Gastrocnemius medialis (tissue), 4 donors: ENCODE data around the gene CASK. TPM values are rescaled to one million over a fixed set of nuclear protein-coding genes. Genes with fewer than 3 reads are reported as not detected.

Source experiments
- ATAC-seq, 2 donors: fragments of 150-250 bp; one replicate each; pipeline ENCODE4 v1.9.1; 2016
- DNase-seq, 2 donors: peaks; one replicate each; pipeline ENCODE4 v3.0.0-alpha.2; 2019
- H3K27ac ChIP-seq, 4 donors: fragments of 200-600 bp; sonication (generic); 1 replicate in 1 of 4; 2 replicates in 3 of 4; pipeline ENCODE4 v1.5.1; 2016 to 2018; ENCODE audit warnings: mild to moderate bottlenecking in 2 of 4, moderate library complexity in 1 of 4
- H3K27me3 ChIP-seq, 3 donors: fragments of 200-600 bp; sonication (generic) in 2 of 3; 1 replicate in 1 of 3; 2 replicates in 2 of 3; pipeline versions ENCODE4 v1.5.1 to v1.6.0; 2016 to 2019; ENCODE audit warnings: mild to moderate bottlenecking in 1 of 3, moderate library complexity in 1 of 3
- H3K36me3 ChIP-seq, 2 donors: fragments of 200-600 bp; sonication (generic) in 1 of 2; one replicate each; pipeline ENCODE4 v1.5.1; 2017 to 2018
- H3K4me1 ChIP-seq, 2 donors: fragments of 200-600 bp; sonication (generic) in 1 of 2; one replicate each; pipeline ENCODE4 v1.5.1; 2016 to 2017; ENCODE audit warnings: mild to moderate bottlenecking in 2 of 2
- H3K4me3 ChIP-seq, 4 donors: fragments of 200-600 bp; sonication (generic) in 3 of 4; 1 replicate in 1 of 4; 2 replicates in 3 of 4; pipeline ENCODE4 v1.5.1; 2016 to 2019; ENCODE audit warnings: mild to moderate bottlenecking in 2 of 4
- H3K9me3 ChIP-seq, 3 donors: fragments of 200-600 bp; sonication (generic) in 2 of 3; 1 replicate in 1 of 3; 2 replicates in 2 of 3; pipeline ENCODE4 v1.5.1; 2016 to 2019
- CTCF ChIP-seq, 5 experiments: fragments of 450-650 bp in 3 of 5; fragments of 200-600 bp in 2 of 5; sonication (generic) in 2 of 5; IDR thresholded peaks in 4 of 5; conservative IDR thresholded peaks in 1 of 5; 1 replicate in 4 of 5; 2 replicates in 1 of 5; pipeline ENCODE4 v1.5.1; 2016 to 2019; ENCODE audit warnings: antibody characterized with exemption in 5 of 5, mild to moderate bottlenecking in 3 of 5, moderate library complexity in 3 of 5
- POLR2A ChIP-seq, 2 donors: fragments of 450-650 bp; IDR thresholded peaks; one replicate each; pipeline ENCODE4 v1.6.1; 2017; ENCODE audit warnings: antibody characterized with exemption in 2 of 2, mild to moderate bottlenecking in 2 of 2, moderate library complexity in 2 of 2
- in situ Hi-C, 4 donors: fragments of 200-750 bp; cut with MboI; loops; one replicate each; pipeline versions ENCODE4 v1.15.0 to v1.8.0; 2017; ENCODE audit warnings: low sequenced_read_pairs in 4 of 4
- intact Hi-C: fragments of 100-400 bp; cut with DNase I; formaldehyde crosslinking; loops from one replicate; pipeline ENCODE4 v1.15.1; 2023; ENCODE audit warnings: low total_unique reads
- total RNA-seq, 4 donors: library from RNA; depleted of rRNA; stranded (reverse); fragments of >200 nt; gene quantifications; one replicate each; pipeline versions ENCODE4 v1.1.0 to v1.2.3, GENCODE V29; 2016

Gene CASK
- total RNA-seq, 4 donors from 2014 or later, result 7.3 to 14.3 (median 10.0) TPM

- peak in 1 of 2 donors; percentile 50 for ATAC-seq
- TF ChIP-seq CTCF (IDR thresholded peaks at IDR 0.05 in 4 of 5, conservative IDR thresholded peaks at IDR 0.05 in 1 of 5), result no peak
- no peak for TF ChIP-seq POLR2A (IDR thresholded peaks at IDR 0.05)
- no peak overlapping the region for H3K27ac ChIP-seq
Observed at GRCh38 chrX:41594634-41595033, 328.7 kb downstream of the CASK start.

GRCh38 chrX:41591906-41592305 lies 331.4 kb downstream of the CASK start:
- DNase-seq (no peak), ATAC-seq (no peak)
- intact Hi-C loops (no loop called here), in situ Hi-C loops (no loop called here)
- Histone ChIP-seq H3K4me3 (no peak overlapping the region), H3K27ac (no peak overlapping the region), H3K36me3 (no peaks in the 10 kb centered on the region), H3K9me3 (no peaks in the 10 kb centered on the region), H3K4me1 (no peaks in the 10 kb centered on the region), H3K27me3 (no peaks in the 10 kb centered on the region)
- TF ChIP-seq POLR2A (IDR thresholded peaks at IDR 0.05) (no peak), CTCF (IDR thresholded peaks at IDR 0.05 in 4 of 5, conservative IDR thresholded peaks at IDR 0.05 in 1 of 5) (no peak)

More at GRCh38 chrX:41594634-41595033, 328.7 kb downstream of the CASK start:
- Histone ChIP-seq H3K36me3 (no peaks in the 10 kb centered on the region), H3K9me3 (no peaks in the 10 kb centered on the region), H3K4me3 (no peak overlapping the region), H3K4me1 (no peaks in the 10 kb centered on the region), H3K27me3 (no peaks in the 10 kb centered on the region)
- peak; percentile 3 to 8 for DNase-seq
- intact Hi-C loops, result no loop called here
- in situ Hi-C loops, result no loop called here

- in situ Hi-C loops (no loop called here), intact Hi-C loops (no loop called here)
- Histone ChIP-seq H3K4me3 (no peak overlapping the region), H3K4me1 (no peaks in the 10 kb centered on the region), H3K27me3 (no peaks in the 10 kb centered on the region), H3K36me3 (no peaks in the 10 kb centered on the region), H3K27ac (no peak overlapping the region), H3K9me3 (no peaks in the 10 kb centered on the region)
- no peak for TF ChIP-seq CTCF (IDR thresholded peaks at IDR 0.05 in 4 of 5, conservative IDR thresholded peaks at IDR 0.05 in 1 of 5)
- TF ChIP-seq POLR2A (IDR thresholded peaks at IDR 0.05), result no peak
- DNase-seq, result no peak
- no peak for ATAC-seq
Observed at GRCh38 chrX:41590641-41591040, 332.7 kb downstream of the CASK start.

- no peaks in the 10 kb centered on the region for H3K27me3 ChIP-seq
- ATAC-seq (no peak), DNase-seq (no peak)
- no peak for TF ChIP-seq POLR2A (IDR thresholded peaks at IDR 0.05)
- no peak for TF ChIP-seq CTCF (IDR thresholded peaks at IDR 0.05 in 4 of 5, conservative IDR thresholded peaks at IDR 0.05 in 1 of 5)
- no peaks in the 10 kb centered on the region for H3K9me3 ChIP-seq
- no peaks in the 10 kb centered on the region for H3K4me1 ChIP-seq
- in situ Hi-C loops (no loop called here), intact Hi-C loops (no loop called here)
- no peaks in the 10 kb centered on the region for H3K36me3 ChIP-seq
- H3K27ac ChIP-seq, result no peak overlapping the region
- H3K4me3 ChIP-seq, result no peak overlapping the region
Observed at GRCh38 chrX:41589634-41590270, 333.6 kb downstream of the CASK start.

- DNase-seq (no peak), ATAC-seq (no peak)
- in situ Hi-C loops (no loop called here), intact Hi-C loops (no loop called here)
- Histone ChIP-seq H3K27ac (no peak overlapping the region), H3K9me3 (no peaks in the 10 kb centered on the region), H3K27me3 (no peaks in the 10 kb centered on the region), H3K4me1 (no peaks in the 10 kb centered on the region), H3K36me3 (no peaks in the 10 kb centered on the region), H3K4me3 (no peak overlapping the region)
- TF ChIP-seq POLR2A (IDR thresholded peaks at IDR 0.05) (no peak), CTCF (IDR thresholded peaks at IDR 0.05 in 4 of 5, conservative IDR thresholded peaks at IDR 0.05 in 1 of 5) (no peak)
Observed at GRCh38 chrX:41588271-41588670, 335.1 kb downstream of the CASK start.
